GM12864 (cell line): ENCODE measurements around the gene LRRFIP1.
A peak's percentile ranks its signal among the peaks of the same experiment; 100 is the strongest.
"Not testable (repeated sequence)": the region's sequence is repeated elsewhere in the genome, so short reads cannot be mapped to it uniquely, and the experiment has no call there.

Experiments used
- DNase-seq: peaks from one replicate; pipeline ENCODE4 v3.0.0-alpha.2; 2011; ENCODE audit warnings: low read depth
- H3K4me3 ChIP-seq: 2 replicates; pipeline ENCODE4 v1.5.1; 2011; ENCODE audit warnings: mild to moderate bottlenecking, low read depth, low read length, control low read depth
- CTCF ChIP-seq: IDR thresholded peaks from 2 replicates; pipeline ENCODE4 v1.5.1; 2011; ENCODE audit warnings: low read depth, mild to moderate bottlenecking, moderate library complexity, low read length, control low read depth, inconsistent platforms; ENCODE audit errors: missing control alignments

LRRFIP1 gene

DNA sequence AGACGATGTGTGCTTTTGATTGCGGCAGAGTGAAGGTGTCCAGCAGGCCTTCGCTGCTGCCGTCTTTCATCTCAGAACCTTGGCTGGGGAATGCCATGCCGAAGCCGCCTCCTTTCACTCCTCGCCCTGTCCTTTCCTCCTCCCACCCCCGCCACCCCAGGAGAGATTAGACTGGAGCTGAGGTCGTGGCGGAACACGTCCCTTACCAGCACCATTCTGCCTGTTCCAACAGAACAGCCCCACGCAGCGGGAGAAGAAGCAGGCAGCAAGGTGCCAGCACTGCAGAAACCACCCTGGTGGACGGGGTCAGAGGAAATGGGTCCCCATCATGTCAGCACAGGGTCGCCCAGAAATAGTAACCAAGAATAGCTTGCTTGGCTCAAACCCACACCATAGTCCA is 146.4 kb downstream of the LRRFIP1 start:
- DNase-seq = no peak
- TF ChIP-seq CTCF = no peak
- no peak overlapping the region for H3K4me3 ChIP-seq

GRCh38 chr2:237774811-237775553 is 147.6 kb downstream of the LRRFIP1 start:
- DNase-seq = peak; percentile 22
- TF ChIP-seq CTCF = peak; percentile 78
- H3K4me3 ChIP-seq = no peak overlapping the region

DNA sequence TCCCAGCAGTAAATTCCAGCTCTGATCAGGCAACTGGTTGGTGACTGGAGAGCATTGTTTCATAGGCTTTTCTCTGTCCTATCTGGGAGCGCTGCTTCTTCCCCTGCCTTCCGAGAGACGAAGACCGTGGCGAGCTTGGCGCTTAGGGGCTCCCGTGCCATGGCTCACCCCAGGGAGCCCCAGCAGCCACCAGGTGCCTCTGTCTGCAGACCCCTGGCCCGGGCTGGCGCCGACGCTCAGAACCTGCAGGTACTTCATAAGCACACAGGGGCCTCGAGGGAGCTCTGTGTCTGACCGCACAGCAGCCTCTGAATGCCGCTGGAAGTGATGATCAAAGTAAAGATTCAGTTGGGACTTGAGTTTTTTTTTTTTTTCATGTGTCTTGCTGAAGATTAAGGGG is 152.1 kb downstream of the LRRFIP1 start:
- DNase-seq = no peak
- no peak for TF ChIP-seq CTCF
- no peak overlapping the region for H3K4me3 ChIP-seq

DNA sequence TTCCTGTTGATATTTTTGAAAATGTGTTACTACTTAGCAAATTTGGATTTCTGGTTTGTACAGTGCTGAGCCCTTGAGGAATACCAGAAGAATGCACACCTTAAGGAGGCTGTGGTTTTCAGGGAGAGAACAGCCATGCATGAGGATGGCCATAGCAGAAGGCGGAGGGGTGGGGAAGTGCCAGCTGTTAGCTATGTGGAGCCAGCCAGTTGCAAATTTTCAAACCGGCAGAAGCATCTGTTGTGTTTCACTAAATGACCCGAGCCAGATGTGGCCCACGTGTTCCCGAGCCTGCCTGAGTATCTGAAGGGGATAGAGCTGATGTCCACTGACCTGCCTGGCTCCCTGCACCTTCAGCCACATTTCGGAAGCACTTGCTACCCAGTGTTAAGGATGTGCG is 154.8 kb downstream of the LRRFIP1 start:
- no peak overlapping the region for H3K4me3 ChIP-seq
- TF ChIP-seq CTCF = no peak
- no peak for DNase-seq

- H3K4me3 ChIP-seq = not testable (repeated sequence)
Measured at GRCh38 chr2:237783678-237784077, 156.3 kb downstream of the LRRFIP1 start.

GRCh38 chr2:237786936-237787335 is 159.5 kb downstream of the LRRFIP1 start:
- H3K4me3 ChIP-seq = no peak overlapping the region
- DNase-seq = no peak
- no peak for TF ChIP-seq CTCF

More at GRCh38 chr2:237783678-237784077, 156.3 kb downstream of the LRRFIP1 start:
- not testable (repeated sequence) for DNase-seq

- no peak for DNase-seq
- no peak for TF ChIP-seq CTCF
- no peak overlapping the region for H3K4me3 ChIP-seq
Measured at GRCh38 chr2:237790353-237790752, 163.0 kb downstream of the LRRFIP1 start.
